ENCODE results near the gene DNAJC8. TPM values are rescaled to one million over a fixed set of nuclear protein-coding genes. Genes with fewer than 3 reads are reported as not detected.

Gene DNAJC8
- total RNA-seq, 1 experiment from 2014 or later, result 57.6 TPM

GRCh38 chr1:28244549-28245251 lies 11.9 kb upstream of the DNAJC8 start:
- TF ChIP-seq CTCF (IDR thresholded peaks at IDR 0.05; ENCODE audit: unreplicated experiment), result no peak
- Mint-ChIP-seq H3K4me3 (ENCODE audit: low read depth, unreplicated experiment) (no peak overlapping the region), H3K27ac (ENCODE audit: unreplicated experiment) (no peak overlapping the region), H3K27me3 (ENCODE audit: unreplicated experiment) (no peaks in the 10 kb centered on the region), H3K9me3 (ENCODE audit: low read depth, unreplicated experiment) (no peaks in the 10 kb centered on the region), H3K36me3 (ENCODE audit: insufficient read depth, unreplicated experiment) (peaks cover 28% of the 10 kb centered on the region), H3K4me1 (ENCODE audit: low read depth, unreplicated experiment) (peaks cover 36% of the 10 kb centered on the region)
- DNase-seq, result no peak
- BruUV-seq (replicated peaks), result no TSS peak
- CTCF ChIA-PET, result interaction anchor here (0.7 to 1.4 kb wide), 2 partner anchors 123 to 1896 kb away, joined by 3 read pairs; no protein-coding TSS in a partner anchor
- intact Hi-C loops (cut with micrococcal nuclease; ENCODE audit: unreplicated experiment), result loop anchor here (5.0 to 10.0 kb wide), 3 partner anchors 78 to 260 kb away; partner anchors contain the start of gene RCC1

GRCh38 chr1:28243685-28244311 lies 11.0 kb upstream of the DNAJC8 start:
- peaks cover 19% of the 10 kb centered on the region for H3K36me3 Mint-ChIP-seq (ENCODE audit: insufficient read depth, unreplicated experiment)
- peak overlapping the region; percentile 83 for H3K27ac Mint-ChIP-seq (ENCODE audit: unreplicated experiment)
- CTCF ChIA-PET, result interaction anchor here (0.6 to 1.4 kb wide), 3 partner anchors 87 to 1897 kb away, joined by 3 to 4 read pairs (median 3); no protein-coding TSS in a partner anchor
- no peaks in the 10 kb centered on the region for H3K27me3 Mint-ChIP-seq (ENCODE audit: unreplicated experiment)
- peaks cover 27% of the 10 kb centered on the region for H3K4me1 Mint-ChIP-seq (ENCODE audit: low read depth, unreplicated experiment)
- intact Hi-C loops (cut with micrococcal nuclease; ENCODE audit: unreplicated experiment), result loop anchor here (10.0 kb wide), 1 partner anchor 261 kb away; the partner anchor contains the start of gene RCC1
- no peak for DNase-seq
- TF ChIP-seq CTCF (IDR thresholded peaks at IDR 0.05; ENCODE audit: unreplicated experiment), result no peak
- BruUV-seq (replicated peaks), result no TSS peak
- H3K9me3 Mint-ChIP-seq (ENCODE audit: low read depth, unreplicated experiment), result no peaks in the 10 kb centered on the region
- H3K4me3 Mint-ChIP-seq (ENCODE audit: low read depth, unreplicated experiment), result peak overlapping the region; percentile 52

GRCh38 chr1:28241638-28242241 lies 8.9 kb upstream of the DNAJC8 start:
- intact Hi-C loops (cut with micrococcal nuclease; ENCODE audit: unreplicated experiment), result loop anchor here (10.0 kb wide), 1 partner anchor 263 kb away; the partner anchor contains the start of gene RCC1
- Mint-ChIP-seq H3K4me3 (ENCODE audit: low read depth, unreplicated experiment) (no peak overlapping the region), H3K27ac (ENCODE audit: unreplicated experiment) (no peak overlapping the region), H3K9me3 (ENCODE audit: low read depth, unreplicated experiment) (no peaks in the 10 kb centered on the region), H3K4me1 (ENCODE audit: low read depth, unreplicated experiment) (peaks cover 10% of the 10 kb centered on the region), H3K36me3 (ENCODE audit: insufficient read depth, unreplicated experiment) (peaks cover 11% of the 10 kb centered on the region), H3K27me3 (ENCODE audit: unreplicated experiment) (no peaks in the 10 kb centered on the region)
- CTCF ChIA-PET, result no interaction called here
- no TSS peak for BruUV-seq (replicated peaks)
- no peak for TF ChIP-seq CTCF (IDR thresholded peaks at IDR 0.05; ENCODE audit: unreplicated experiment)
- DNase-seq, result no peak

- Mint-ChIP-seq H3K4me3 (ENCODE audit: low read depth, unreplicated experiment) (no peak overlapping the region), H3K27me3 (ENCODE audit: unreplicated experiment) (no peaks in the 10 kb centered on the region), H3K4me1 (ENCODE audit: low read depth, unreplicated experiment) (peaks cover 10% of the 10 kb centered on the region), H3K9me3 (ENCODE audit: low read depth, unreplicated experiment) (no peaks in the 10 kb centered on the region), H3K27ac (ENCODE audit: unreplicated experiment) (no peak overlapping the region), H3K36me3 (ENCODE audit: insufficient read depth, unreplicated experiment) (peaks cover 6% of the 10 kb centered on the region)
- CTCF ChIA-PET, result no interaction called here
- no peak for TF ChIP-seq CTCF (IDR thresholded peaks at IDR 0.05; ENCODE audit: unreplicated experiment)
- BruUV-seq (replicated peaks), result no TSS peak
- intact Hi-C loops (cut with micrococcal nuclease; ENCODE audit: unreplicated experiment), result loop anchor here (10.0 kb wide), 1 partner anchor 265 kb away; the partner anchor contains the start of gene RCC1
- no peak for DNase-seq
Measured at GRCh38 chr1:28240024-28240423, 7.2 kb upstream of the DNAJC8 start.

Measured in Calu3 (cell line).